Measurements from ENCODE around the gene TARBP2.
"Not testable (repeated sequence)": the region's sequence is repeated elsewhere in the genome, so short reads cannot be mapped to it uniquely, and the experiment has no call there.

TARBP2 gene

GRCh38 chr12:53514628-53515290, 13.7 kb downstream of the TARBP2 start:
- DNase-seq (ENCODE audit: low read depth), result no peak

- no peak for DNase-seq (ENCODE audit: low read depth)
Measured at GRCh38 chr12:53515291-53515680, 14.2 kb downstream of the TARBP2 start.

GRCh38 chr12:53516758-53517455, 15.8 kb downstream of the TARBP2 start:
- no peak for DNase-seq (ENCODE audit: low read depth)

- no peak for DNase-seq (ENCODE audit: low read depth)
Measured at GRCh38 chr12:53518381-53518780, 17.3 kb downstream of the TARBP2 start.

- no peak for DNase-seq (ENCODE audit: low read depth)
Measured at GRCh38 chr12:53523131-53523530, 22.0 kb downstream of the TARBP2 start.

- no peak for DNase-seq (ENCODE audit: low read depth)
Measured at GRCh38 chr12:53524476-53524875, 23.4 kb downstream of the TARBP2 start.

GRCh38 chr12:53530061-53530460, 29.0 kb downstream of the TARBP2 start:
- no peak for DNase-seq (ENCODE audit: low read depth)

GRCh38 chr12:53530920-53531319, 29.8 kb downstream of the TARBP2 start:
- no peak for DNase-seq (ENCODE audit: low read depth)

- DNase-seq (ENCODE audit: low read depth), result no peak
Measured at GRCh38 chr12:53532021-53532420, 30.9 kb downstream of the TARBP2 start.

- peak; percentile 56 for DNase-seq (ENCODE audit: low read depth)
Measured at GRCh38 chr12:53532524-53533445, 31.7 kb downstream of the TARBP2 start.

- DNase-seq (ENCODE audit: low read depth), result no peak
Measured at GRCh38 chr12:53533471-53533870, 32.4 kb downstream of the TARBP2 start.

GRCh38 chr12:53536962-53537361, 35.9 kb downstream of the TARBP2 start:
- DNase-seq (ENCODE audit: low read depth), result no peak

- DNase-seq (ENCODE audit: low read depth), result peak; percentile 81
Measured at GRCh38 chr12:53538209-53538689, 37.2 kb downstream of the TARBP2 start.

- DNase-seq (ENCODE audit: low read depth), result no peak
Measured at GRCh38 chr12:53539526-53539925, 38.4 kb downstream of the TARBP2 start.

- DNase-seq (ENCODE audit: low read depth), result peak; percentile 65
Measured at GRCh38 chr12:53543539-53543938, 42.5 kb downstream of the TARBP2 start.

GRCh38 chr12:53548354-53548753, 47.3 kb downstream of the TARBP2 start:
- not testable (repeated sequence) for DNase-seq (ENCODE audit: low read depth)

GRCh38 chr12:53550131-53550530, 49.0 kb downstream of the TARBP2 start:
- not testable (repeated sequence) for DNase-seq (ENCODE audit: low read depth)

GRCh38 chr12:53550595-53550994, 49.5 kb downstream of the TARBP2 start:
- peak; percentile 40 for DNase-seq (ENCODE audit: low read depth)

- peak; percentile 11 for DNase-seq (ENCODE audit: low read depth)
Measured at GRCh38 chr12:53551889-53552291, 50.8 kb downstream of the TARBP2 start.

GRCh38 chr12:53552361-53553327, 51.6 kb downstream of the TARBP2 start:
- no peak for DNase-seq (ENCODE audit: low read depth)
